ENCODE measurements around the gene MAPK6.
"Not testable (repeated sequence)": the region's sequence is repeated elsewhere in the genome, so short reads cannot be mapped to it uniquely, and the experiment has no call there.

MAPK6 gene

GRCh38 chr15:52076889-52077781 lies 58.1 kb downstream of the MAPK6 start:
- FAIRE-seq (peak; percentile 33), DNase-seq (ENCODE audit: insufficient read length, low spot score) (no peak)
- no peak for TF ChIP-seq POU2F2 (IDR thresholded peaks at IDR 0.05; ENCODE audit: low read depth, low read length)
- no peak for TF ChIP-seq POLR2AphosphoS5 (IDR thresholded peaks at IDR 0.05; ENCODE audit: low read depth, low read length)
- TF ChIP-seq PAX5 (IDR thresholded peaks at IDR 0.05; ENCODE audit: insufficient read depth, low read length, severe bottlenecking) = no peak
- TF ChIP-seq POLR2A (IDR thresholded peaks at IDR 0.05; ENCODE audit: low read depth, low read length) = no peak
- TF ChIP-seq TAF1 (IDR thresholded peaks at IDR 0.05; ENCODE audit: low read depth, low read length) = no peak
- no peak for TF ChIP-seq SPI1 (IDR thresholded peaks at IDR 0.05; ENCODE audit: low read depth, low read length)

DNA sequence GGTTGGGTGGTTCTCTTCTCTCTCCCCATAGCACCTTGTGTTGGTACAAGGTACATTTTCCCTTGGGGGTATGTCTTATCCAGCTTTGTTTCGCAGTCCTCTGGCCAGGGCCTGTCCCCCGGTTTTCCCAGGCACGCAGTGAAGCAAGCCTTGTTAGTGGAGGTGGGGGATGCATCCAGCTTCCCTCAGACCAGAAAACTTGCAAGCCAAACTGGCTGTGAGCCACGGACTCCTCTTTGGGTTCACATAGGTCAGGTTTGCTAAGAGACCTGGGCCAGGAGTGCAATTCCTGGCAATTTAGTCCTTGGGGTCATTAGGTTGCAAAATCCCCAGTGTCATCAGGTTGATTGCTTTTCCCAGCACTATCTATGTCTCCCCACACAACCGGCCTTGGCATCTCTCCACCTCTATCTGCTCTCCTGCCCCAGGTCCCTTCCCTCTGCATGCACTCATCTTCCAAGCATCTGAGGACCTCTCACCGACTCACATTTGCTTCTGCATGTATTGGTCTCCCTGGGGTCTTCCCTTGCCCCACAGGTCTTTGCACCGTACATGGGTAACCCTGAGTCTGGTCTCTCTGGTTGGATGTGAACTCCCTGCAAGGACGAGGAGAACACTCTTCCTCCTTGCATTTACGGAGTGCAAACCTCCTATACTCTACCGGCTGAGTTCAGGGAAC lies 59.3 kb downstream of the MAPK6 start:
- FAIRE-seq (no peak), DNase-seq (ENCODE audit: insufficient read length, low spot score) (no peak)
- TF ChIP-seq SPI1 (IDR thresholded peaks at IDR 0.05; ENCODE audit: low read depth, low read length) (no peak), POLR2AphosphoS5 (IDR thresholded peaks at IDR 0.05; ENCODE audit: low read depth, low read length) (no peak), POLR2A (IDR thresholded peaks at IDR 0.05; ENCODE audit: low read depth, low read length) (no peak), TAF1 (IDR thresholded peaks at IDR 0.05; ENCODE audit: low read depth, low read length) (no peak)

DNA sequence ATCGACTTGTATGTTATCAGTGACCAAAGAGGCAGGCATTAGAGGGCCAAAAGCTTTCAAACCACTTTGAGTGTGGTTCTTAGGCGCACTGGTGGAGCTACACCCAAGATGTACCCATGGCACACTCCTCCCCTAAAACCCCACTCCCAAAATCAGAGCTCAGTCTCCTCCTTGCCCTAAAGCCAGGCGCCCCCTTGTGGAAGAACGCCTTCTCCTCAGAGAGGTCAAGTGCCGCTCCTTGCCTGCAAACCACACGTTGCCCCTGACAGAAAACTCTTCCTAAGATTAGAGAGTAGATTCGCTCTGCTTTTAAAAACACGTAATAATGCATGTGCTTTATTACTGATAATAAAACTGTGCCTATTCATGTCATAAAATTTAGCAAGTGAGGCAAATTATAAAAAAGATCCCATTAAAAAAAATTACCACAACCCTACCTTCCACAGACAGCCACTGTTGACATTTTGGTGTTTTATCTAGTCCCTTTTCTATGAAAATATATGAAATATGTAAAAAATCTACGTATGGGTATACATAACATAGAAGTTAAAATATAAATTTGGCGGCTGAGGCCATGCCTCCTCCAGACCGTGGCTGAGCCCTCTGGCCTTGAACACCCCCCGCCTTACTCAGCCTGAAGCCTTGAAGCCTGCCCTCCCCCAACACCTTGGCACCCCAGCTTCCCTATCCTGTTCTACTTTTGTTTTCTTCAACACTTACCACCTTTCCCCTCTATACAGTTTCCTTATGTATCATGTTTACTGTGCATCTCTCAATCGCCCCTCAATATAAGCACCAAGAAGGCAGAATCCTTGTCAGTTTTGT lies 60.1 kb downstream of the MAPK6 start:
- TF ChIP-seq PAX5 (IDR thresholded peaks at IDR 0.05; ENCODE audit: insufficient read depth, low read length, severe bottlenecking) (no peak), POLR2AphosphoS5 (IDR thresholded peaks at IDR 0.05; ENCODE audit: low read depth, low read length) (no peak), TAF1 (IDR thresholded peaks at IDR 0.05; ENCODE audit: low read depth, low read length) (no peak)
- peak; percentile 76 for FAIRE-seq
- peak; percentile 41 for DNase-seq (ENCODE audit: insufficient read length, low spot score)

DNA sequence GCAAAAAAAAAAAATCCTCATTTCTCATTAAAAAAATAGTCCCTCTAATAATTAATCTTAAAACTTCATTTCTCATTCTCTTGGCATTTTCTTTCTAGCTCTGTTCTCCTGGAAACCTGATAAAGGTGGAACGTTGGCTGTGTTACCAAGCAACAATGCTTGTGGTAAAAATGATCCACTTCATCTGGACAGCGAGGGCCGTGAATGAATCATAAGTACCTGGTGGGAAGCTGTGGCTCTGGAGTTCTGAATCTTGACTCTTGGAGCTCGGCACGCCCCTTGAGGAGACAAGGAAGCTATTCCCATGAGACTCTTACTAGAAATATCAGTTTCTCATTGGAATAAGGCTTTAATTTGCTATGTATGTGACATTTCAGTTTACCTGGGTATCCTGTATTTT lies 61.0 kb downstream of the MAPK6 start:
- FAIRE-seq = no peak
- no peak for DNase-seq (ENCODE audit: insufficient read length, low spot score)
- TF ChIP-seq SPI1 (IDR thresholded peaks at IDR 0.05; ENCODE audit: low read depth, low read length) = no peak
- no peak for TF ChIP-seq PAX5 (IDR thresholded peaks at IDR 0.05; ENCODE audit: insufficient read depth, low read length, severe bottlenecking)
- TF ChIP-seq POLR2A (IDR thresholded peaks at IDR 0.05; ENCODE audit: low read depth, low read length) = no peak
- no peak for TF ChIP-seq TAF1 (IDR thresholded peaks at IDR 0.05; ENCODE audit: low read depth, low read length)
- no peak for TF ChIP-seq POLR2AphosphoS5 (IDR thresholded peaks at IDR 0.05; ENCODE audit: low read depth, low read length)
- no peak for TF ChIP-seq POU2F2 (IDR thresholded peaks at IDR 0.05; ENCODE audit: low read depth, low read length)

GRCh38 chr15:52080706-52081392 lies 61.8 kb downstream of the MAPK6 start:
- TF ChIP-seq POLR2AphosphoS5 (IDR thresholded peaks at IDR 0.05; ENCODE audit: low read depth, low read length) (no peak), POLR2A (IDR thresholded peaks at IDR 0.05; ENCODE audit: low read depth, low read length) (no peak)
- FAIRE-seq = no peak
- DNase-seq (ENCODE audit: insufficient read length, low spot score) = no peak

GRCh38 chr15:52082197-52083036 lies 63.4 kb downstream of the MAPK6 start:
- FAIRE-seq = peak; percentile 82
- DNase-seq (ENCODE audit: insufficient read length, low spot score) = peak; percentile 30
- no peak for TF ChIP-seq PAX5 (IDR thresholded peaks at IDR 0.05; ENCODE audit: insufficient read depth, low read length, severe bottlenecking)
- TF ChIP-seq SPI1 (IDR thresholded peaks at IDR 0.05; ENCODE audit: low read depth, low read length) = peak; percentile 48; the same call in 1 of the 2 replicates
- peak; percentile 35; the same call in 1 of the 2 replicates for TF ChIP-seq TAF1 (IDR thresholded peaks at IDR 0.05; ENCODE audit: low read depth, low read length)

- DNase-seq (ENCODE audit: insufficient read length, low spot score); FAIRE-seq: not testable (repeated sequence)
Observed at GRCh38 chr15:52083037-52083359, 64.0 kb downstream of the MAPK6 start.

DNA sequence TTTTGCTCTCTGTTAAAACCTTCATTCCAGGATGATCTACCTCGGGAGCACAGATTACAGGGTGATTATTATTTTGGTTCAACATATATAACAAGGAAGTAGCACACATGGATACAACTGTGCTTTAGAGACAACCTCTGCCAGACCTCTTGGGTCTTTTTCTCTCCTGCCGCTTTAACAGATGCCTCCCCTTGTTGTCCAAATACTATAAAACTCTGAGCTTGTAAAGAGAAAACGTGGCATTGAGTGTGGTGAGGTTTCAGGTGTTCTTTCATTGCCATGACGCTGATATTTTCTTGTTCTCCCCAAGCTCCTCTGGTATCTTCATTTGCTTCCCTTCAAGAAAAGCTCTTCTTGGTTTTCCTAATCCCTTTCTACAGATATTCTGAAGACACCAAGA lies 64.6 kb downstream of the MAPK6 start:
- DNase-seq (ENCODE audit: insufficient read length, low spot score) (no peak), FAIRE-seq (no peak)
- TF ChIP-seq TAF1 (IDR thresholded peaks at IDR 0.05; ENCODE audit: low read depth, low read length) (no peak), PAX5 (IDR thresholded peaks at IDR 0.05; ENCODE audit: insufficient read depth, low read length, severe bottlenecking) (no peak), POLR2A (IDR thresholded peaks at IDR 0.05; ENCODE audit: low read depth, low read length) (no peak), POU2F2 (IDR thresholded peaks at IDR 0.05; ENCODE audit: low read depth, low read length) (no peak), SPI1 (IDR thresholded peaks at IDR 0.05; ENCODE audit: low read depth, low read length) (no peak)

- DNase-seq (ENCODE audit: insufficient read length, low spot score) = no peak
- FAIRE-seq = no peak
- TF ChIP-seq POLR2A (IDR thresholded peaks at IDR 0.05; ENCODE audit: low read depth, low read length) (no peak), PAX5 (IDR thresholded peaks at IDR 0.05; ENCODE audit: insufficient read depth, low read length, severe bottlenecking) (no peak), TAF1 (IDR thresholded peaks at IDR 0.05; ENCODE audit: low read depth, low read length) (no peak), SPI1 (IDR thresholded peaks at IDR 0.05; ENCODE audit: low read depth, low read length) (no peak), POLR2AphosphoS5 (IDR thresholded peaks at IDR 0.05; ENCODE audit: low read depth, low read length) (no peak), POU2F2 (IDR thresholded peaks at IDR 0.05; ENCODE audit: low read depth, low read length) (no peak)
Observed at GRCh38 chr15:52085299-52085698, 66.3 kb downstream of the MAPK6 start.
